ENCODE data around the gene TTLL1.

GRCh38 chr22:43085658-43086606 lies 3.3 kb downstream of the TTLL1 start:
- TF ChIP-seq TEAD4 (CRISPR knock-in tag; IDR thresholded peaks at IDR 0.05) (no peak), ZBTB21 (CRISPR knock-in tag; IDR thresholded peaks at IDR 0.05; ENCODE audit: borderline replicate concordance) (no peak)
- TF ChIP-seq, protein P1, sequence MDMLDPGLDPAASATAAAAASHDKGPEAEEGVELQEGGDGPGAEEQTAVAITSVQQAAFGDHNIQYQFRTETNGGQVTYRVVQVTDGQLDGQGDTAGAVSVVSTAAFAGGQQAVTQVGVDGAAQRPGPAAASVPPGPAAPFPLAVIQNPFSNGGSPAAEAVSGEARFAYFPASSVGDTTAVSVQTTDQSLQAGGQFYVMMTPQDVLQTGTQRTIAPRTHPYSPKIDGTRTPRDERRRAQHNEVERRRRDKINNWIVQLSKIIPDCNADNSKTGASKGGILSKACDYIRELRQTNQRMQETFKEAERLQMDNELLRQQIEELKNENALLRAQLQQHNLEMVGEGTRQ (CRISPR knock-in tag; IDR thresholded peaks at IDR 0.05), result no peak
- TF ChIP-seq, protein P2, sequence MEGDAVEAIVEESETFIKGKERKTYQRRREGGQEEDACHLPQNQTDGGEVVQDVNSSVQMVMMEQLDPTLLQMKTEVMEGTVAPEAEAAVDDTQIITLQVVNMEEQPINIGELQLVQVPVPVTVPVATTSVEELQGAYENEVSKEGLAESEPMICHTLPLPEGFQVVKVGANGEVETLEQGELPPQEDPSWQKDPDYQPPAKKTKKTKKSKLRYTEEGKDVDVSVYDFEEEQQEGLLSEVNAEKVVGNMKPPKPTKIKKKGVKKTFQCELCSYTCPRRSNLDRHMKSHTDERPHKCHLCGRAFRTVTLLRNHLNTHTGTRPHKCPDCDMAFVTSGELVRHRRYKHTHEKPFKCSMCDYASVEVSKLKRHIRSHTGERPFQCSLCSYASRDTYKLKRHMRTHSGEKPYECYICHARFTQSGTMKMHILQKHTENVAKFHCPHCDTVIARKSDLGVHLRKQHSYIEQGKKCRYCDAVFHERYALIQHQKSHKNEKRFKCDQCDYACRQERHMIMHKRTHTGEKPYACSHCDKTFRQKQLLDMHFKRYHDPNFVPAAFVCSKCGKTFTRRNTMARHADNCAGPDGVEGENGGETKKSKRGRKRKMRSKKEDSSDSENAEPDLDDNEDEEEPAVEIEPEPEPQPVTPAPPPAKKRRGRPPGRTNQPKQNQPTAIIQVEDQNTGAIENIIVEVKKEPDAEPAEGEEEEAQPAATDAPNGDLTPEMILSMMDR (IDR thresholded peaks at IDR 0.05), result no peak
